Activated gamma-delta T cell treated with anti-CD3 and anti-CD28 coated beads, Interleukin-2, amount 50 U/mL, for 16 hours (primary cell): ENCODE data around the gene ADAMTS12.

ENCODE experiments used
- DNase-seq: peaks from one replicate; pipeline ENCODE4 v3.0.0-alpha.2; 2020; ENCODE audit warnings: low read depth

ADAMTS12 gene

DNA sequence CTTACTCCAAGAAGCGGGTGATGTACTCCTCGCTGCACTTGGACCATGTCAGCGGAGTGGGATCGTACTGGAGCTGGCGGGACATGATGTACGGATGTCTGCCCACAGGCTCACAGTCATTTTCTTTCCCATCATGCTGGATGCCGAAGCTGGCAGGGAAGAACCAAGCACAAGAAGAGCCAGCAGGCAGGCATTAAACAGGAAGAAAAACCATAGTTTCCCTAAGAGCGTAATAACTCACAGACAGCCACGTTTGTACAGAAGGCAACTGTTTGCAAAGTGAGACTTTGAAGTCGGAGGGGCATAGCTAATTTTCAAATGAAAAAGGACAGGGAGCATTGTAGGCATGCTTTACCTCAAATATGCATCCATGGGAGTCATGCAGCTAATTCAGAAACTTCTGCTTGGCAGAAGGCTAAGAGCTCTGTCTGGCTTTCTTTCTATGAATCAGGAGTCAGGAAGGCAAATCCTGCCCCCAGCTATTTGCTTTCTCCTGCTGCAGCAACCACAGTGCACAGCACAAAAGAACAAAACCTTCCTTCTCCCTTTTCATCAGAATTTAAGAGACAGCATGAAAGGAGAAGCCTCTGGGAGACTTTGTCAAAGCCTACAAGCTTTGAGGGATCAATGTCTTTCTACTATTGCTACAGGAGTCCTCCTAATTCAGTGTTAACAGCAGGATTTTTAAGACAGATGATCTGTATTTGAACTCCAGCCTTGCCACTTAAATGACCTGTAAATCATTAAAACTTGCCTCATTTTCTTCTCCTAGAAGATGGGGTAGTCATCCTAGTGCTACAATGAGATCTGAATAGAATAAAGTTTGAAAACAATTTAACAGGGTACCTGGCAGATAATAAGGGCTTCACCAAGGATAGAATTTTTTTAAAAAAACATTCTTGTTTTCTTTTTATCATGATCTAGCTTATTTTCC is 242.0 kb downstream of the ADAMTS12 start:
- no peak for DNase-seq

DNA sequence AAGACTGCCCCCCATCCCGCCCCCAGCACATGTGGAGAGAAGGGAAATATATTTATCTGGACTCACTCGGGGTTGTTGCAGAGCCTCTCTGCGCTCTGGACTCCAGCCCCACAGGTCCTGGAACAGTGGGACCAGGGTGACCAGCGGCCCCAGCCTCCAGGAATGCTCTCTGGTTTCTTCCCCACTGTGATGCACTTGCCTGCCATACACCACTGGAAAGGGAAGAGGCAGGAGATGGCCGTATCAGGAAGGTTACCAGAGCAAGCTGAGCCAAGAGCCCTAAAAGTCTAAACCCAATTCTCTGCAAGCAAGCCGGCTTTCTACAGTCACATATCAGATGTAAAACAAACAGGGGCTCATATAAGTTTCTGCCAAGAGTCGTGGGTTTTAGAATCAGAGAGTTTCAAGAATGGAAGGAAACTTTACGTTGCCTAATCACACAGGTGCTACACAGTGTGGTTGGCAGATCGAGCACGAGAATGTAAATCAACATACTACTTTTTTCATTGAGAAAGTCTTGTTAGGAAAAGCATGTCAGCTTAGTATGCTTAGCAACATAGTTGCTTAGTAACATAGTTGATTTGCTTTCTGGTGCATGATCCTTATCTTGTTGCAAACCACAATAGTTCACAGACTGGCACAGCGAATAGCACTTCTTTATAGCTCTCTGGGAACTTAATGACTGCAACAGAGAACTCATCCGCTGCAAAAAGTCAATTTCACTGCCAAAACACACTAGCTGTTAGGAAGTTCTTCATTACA is 249.9 kb downstream of the ADAMTS12 start:
- DNase-seq, result no peak

DNA sequence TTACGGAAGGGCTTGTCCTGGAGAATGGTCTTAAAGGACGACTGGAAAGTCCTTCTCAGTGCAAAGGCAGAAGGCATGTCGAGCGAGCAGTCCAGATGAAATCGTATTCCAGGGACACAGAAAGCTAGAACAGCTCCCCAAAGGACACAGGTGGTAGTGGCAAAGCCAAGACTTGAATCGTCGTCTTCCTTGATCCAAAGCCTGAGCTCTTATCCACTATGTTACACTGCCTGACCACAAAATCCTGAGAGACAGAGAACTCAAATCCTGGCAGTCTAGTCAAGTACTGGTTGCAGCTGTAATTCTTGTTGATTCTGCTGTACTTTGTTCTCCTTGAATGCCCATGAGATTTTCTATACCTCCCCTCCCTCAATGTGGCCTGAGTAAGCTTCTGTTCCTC is 252.3 kb downstream of the ADAMTS12 start:
- DNase-seq, result no peak

DNA sequence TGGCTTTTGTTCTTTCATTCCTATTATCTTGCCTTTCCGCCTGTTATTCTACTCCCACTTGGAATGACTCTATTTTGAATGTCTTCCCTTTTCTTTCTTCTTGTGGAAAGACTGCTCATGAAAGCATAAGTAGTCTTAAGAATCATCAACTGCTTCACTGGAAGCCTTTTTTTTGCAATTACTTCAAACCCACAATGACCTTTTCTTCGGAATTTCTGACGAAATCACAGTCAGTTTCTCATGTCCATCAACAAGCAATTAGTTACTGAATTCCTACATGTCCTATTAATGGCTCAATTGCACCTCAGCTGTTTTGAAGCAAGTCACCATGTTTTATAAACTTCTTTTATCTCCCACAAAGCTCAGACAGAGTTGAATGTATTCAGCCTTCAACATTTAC is 254.8 kb downstream of the ADAMTS12 start:
- DNase-seq, result no peak

DNA sequence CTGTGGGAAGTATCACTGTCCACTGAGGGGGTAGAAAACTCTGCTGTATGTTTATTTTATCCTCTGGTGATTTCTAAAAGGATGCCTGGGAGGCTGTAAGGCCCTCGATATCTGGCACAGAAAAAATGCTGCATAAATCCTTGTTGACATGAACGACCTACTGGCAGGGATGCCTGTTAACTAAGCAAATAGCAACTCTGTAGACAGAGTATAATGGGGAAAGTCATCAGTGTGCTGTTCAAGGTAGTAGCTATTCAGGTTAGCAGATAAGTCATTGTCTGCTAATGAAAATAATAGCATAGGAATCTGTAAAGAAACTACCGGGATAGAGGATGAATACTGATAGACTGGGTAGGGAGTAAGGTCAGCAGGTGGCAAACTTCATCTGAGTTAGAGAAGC is 256.2 kb downstream of the ADAMTS12 start:
- no peak for DNase-seq

DNA sequence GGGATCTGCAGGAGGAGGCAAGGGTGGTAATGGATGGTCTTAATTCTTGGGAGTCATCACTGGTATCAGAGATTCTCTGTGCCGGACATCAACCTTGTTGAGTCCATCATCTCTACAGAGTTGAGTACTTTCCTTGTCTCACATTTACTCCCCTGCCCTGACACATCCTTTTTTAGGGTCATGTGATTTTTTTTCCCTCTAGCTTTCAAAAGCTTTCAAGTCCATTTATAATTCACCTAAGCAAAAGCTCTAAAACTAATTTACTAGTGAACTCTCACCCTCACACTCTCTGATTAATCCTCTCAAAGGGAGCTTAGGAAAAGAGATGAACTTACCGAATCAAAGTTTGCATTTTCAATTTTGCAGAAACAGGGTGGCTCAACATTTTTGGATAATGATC is 258.1 kb downstream of the ADAMTS12 start:
- DNase-seq, result no peak

DNA sequence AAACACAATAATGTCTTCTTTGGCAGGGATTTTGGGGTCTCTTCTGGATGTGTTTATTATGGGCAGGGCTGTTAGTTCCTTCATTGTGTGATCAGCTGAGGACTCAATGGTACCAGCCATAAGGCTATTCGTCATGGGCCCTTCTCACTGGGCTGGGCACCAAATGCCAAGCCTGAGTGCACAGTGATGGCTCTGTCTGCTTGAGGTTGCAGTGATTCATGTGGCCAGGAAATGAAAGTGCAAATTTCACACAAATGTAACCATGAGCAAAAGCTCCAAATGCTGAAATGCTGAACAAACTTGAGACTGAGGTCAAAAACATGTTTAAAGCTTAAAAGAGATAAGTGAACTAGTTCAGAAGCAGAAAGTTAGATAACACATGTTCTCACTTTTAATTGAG is 260.0 kb downstream of the ADAMTS12 start:
- DNase-seq, result no peak

DNA sequence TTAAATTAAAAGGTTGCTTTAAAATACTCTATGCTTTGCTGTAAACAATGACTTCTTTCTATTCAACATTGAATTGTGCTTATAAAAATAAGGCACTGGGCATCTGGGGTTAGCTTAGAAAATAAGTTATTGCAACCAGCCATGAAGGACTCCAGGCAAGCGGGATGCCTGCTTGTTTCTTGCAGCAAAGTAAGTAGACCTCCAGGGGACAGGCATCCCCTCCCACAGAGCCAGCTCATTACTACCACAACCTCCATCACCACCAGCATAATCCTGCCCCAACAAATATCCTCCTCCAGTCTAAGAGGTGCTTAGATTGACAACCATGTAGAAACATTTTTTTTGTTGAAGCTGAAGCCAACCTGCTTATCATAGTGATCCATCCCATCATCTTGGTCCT is 260.7 kb downstream of the ADAMTS12 start:
- no peak for DNase-seq

DNA sequence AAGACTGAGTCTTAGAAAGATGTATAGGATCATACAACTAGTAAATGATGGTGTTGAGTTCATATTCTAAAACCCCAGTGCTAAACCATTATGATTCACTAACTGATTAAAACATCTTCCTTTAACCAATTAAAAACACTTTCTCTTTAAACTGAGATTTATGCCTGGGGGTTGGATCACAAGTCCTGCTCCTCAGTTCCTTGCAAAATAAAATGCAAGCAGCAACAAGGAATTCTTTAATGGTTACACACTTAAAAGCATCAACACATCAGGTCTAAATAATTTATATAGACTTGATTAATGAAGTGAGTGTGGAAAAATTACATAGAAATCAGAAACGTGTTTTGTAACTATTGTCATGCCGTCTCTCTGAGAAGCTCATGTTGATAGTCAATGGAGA is 261.8 kb downstream of the ADAMTS12 start:
- DNase-seq, result no peak

DNA sequence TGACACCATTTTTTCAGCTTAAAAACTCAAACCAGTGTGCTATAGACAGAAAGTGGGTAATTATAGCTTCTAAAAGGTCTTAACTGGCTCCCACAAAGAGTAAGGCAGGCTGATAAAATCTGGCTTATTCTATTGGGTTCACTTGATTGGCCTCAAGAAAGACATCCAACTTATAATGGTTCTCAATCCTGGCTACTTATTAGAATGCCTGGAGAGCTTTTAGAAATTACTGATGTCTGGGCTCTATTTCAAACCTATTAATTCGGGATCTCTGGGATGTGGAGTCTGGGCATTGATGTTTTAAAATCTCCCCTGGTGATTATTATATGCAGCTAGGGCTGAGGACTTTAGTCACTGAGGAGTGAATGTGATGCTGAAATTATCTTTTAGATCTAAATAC is 263.0 kb downstream of the ADAMTS12 start:
- DNase-seq, result no peak

DNA sequence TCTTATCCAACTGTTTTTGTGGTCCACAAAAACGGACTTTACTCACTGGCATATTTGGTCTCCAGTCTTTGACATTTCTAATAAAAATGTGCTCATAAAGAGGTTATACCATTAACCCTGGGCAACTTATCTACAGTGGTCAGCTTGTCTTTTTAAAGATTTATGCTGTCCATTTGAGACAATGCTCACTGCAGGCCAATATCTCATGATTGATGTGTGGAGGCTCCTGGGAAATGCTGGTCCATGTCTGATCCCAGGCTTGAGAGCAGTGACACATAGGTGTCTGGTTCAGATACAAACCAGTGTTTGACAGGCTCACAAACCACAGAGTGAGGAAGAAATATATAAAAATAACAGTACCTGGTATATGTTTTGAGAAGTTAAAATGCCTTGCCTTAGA is 270.3 kb downstream of the ADAMTS12 start:
- DNase-seq, result no peak

DNA sequence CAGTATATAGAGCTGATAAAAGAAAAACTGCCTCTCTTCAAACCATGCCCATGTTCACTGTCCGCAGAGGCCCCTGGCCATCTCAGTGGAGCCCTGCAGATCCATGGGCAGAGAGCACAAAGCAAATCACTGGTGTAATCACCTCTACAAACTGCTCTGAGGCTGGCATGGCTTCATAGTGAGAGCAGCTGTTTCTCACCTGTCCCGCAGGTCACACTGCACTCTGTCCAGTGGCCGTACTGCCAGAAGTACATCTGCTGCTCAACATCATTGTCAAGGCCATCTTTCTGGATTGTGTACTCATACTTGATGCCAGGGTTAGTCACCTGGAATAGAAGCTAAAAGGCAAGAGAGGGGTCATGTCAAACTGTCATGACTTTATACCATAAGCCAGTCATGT is 277.8 kb downstream of the ADAMTS12 start:
- no peak for DNase-seq

DNA sequence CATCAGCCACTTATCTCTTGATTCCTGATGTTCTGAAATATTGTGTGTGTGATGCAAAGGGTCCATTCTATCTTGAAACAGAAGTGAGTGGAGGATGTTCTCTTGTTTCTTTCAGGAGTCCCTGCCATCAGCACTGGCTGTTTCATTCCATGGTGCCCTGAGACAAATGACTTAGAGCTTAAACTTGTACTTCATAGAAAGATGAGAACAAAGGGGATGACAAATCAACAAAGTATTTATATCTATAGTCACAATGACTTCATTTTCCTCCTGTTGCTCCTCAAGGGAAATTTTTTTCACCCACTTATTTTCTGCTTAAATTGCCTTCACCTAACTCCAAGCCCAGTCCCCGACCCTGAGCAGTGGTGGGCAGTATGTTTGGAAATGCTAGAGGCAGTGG is 279.4 kb downstream of the ADAMTS12 start:
- no peak for DNase-seq

DNA sequence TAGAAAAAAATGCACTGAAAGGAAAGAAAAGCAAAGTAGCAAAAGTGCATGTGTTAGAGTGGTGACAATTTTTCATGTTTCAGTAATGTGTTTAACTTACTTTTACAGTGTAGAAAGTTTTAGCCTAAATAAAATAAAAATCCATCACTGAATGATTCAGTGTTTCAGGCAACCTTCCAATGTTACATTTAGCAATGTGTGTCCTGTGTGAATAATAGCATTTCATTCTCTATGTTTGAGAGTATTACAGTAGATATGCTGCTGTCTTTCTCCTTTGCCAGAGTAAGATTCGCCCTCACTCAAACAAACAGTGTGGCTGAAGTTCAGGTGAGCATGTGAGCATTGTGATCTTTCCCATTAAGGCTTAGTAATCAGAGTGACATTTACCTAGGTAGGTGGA is 279.9 kb downstream of the ADAMTS12 start:
- DNase-seq, result no peak

DNA sequence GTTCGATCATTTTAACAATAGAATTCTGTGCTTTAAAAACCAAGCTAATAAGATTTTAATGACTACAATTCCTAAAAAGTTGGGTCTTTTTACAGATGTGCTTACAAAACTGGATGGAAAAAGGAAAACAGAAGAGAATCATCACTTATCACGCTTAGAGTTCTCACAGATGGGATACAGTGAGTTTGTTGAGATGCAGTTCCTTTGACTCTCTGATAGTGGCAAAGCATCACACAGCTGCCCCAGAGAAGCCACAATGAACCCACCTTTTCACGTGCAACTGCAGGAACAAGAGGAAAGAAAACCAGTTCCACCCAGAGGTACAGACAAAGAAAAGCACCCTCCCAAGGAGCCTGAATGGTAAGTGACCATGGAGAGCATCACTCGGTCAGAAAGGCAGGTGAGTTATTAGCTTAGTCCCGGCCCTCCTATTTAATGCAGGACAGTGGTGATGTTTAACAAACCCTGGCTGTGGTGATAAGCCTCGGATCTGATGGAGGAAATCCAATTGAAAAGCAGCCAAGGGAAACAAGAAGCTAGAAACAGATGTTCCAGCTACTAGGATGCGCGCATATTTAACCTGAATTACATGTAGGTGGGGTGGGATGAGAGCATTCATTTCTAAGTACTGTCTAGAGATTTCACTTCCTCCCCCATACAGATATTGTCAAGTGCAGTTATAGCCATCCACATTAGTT is 283.3 kb downstream of the ADAMTS12 start:
- DNase-seq, result no peak

DNA sequence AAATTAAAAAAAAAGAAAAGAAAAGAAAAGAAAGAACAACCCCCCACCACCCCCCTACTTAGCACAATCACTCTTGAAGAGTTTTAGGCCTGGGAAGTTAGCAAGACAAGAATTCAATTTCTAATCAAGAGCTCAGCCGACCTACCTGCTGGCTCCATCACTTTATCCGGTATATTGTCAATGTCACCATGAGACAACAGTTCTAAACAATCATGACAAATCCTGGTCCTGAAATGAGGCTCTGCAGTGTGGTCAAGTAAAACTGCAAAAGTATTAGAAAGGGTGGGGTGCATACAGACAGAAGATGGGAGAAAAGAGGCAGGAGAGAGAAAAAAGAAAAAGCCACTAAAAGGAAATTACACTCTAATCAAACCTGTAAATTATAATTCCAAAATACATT is 287.3 kb downstream of the ADAMTS12 start:
- DNase-seq, result no peak

DNA sequence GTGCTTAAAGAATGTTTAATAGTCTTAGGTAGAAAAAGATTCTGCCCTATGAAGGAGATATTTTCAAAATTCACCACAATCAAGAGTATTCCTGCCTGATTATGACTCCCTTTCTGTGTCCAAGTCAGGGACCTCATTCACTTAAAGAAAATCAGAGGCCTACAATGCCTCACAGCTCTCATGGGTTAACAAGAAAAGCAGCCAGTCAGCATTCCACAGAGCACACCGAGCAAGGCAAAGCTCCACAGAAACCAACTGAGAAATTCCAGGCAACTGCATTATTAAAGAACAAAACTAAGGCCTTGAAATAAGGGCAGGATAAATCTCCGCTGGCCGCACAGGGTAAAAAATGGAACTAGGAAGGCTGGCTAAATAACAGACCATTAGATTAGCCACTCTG is 289.9 kb downstream of the ADAMTS12 start:
- no peak for DNase-seq

DNA sequence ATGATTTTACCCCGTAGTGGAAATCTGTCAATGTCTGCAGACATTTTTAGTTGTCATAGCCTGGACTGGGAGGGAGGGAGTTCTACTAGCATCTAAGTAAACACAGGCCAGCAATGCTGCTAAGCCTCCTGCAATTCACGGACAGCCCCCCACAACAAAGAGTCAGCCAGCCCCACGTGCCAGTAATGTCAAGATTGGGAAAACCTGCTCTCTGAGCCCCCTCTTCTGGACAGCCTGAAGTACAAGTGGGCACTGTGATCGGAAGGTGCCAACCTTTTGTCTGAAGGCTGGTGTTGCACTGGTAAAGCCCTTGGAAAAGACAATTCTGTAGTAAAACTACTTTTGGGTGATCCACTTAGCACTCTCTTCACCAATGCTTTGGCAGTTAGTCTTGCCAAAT is 296.5 kb downstream of the ADAMTS12 start:
- no peak for DNase-seq

DNA sequence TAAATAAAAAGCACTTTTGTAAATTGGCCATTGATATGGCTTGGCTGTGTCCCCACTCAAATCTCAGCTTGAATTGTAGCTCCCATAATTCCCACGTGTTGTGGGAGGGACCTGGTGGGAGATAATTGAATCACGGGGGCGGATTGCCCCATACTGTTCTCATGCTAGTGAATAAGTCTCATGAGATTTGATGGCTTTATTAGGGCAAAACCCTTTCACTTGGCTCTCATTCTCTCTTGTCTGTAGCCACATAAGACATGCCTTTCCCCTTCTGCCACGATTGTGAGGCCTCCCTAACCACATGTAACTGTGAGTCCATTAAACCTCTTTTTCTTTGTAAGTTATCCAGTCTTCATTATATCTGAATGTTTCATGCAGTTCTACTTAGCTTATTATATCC is 297.8 kb downstream of the ADAMTS12 start:
- no peak for DNase-seq

DNA sequence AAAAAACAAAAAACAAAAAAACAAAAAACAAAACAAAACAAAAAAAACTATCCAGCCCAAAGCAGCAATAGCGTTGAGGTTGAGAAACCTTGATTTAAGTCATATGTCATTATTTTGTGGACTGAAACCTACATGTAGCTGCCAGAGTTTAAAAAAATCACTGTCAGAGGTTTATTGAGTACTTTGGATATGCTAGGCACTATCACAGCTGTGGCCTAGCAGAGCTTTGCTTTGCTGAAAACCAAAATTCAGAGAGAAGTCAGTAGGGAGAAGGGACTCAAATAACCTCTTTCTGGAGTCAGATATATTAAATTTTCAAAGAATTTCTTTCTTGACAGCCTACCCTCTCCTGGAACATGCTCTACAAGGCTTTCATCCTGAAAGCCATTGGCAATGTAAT is 299.5 kb downstream of the ADAMTS12 start:
- no peak for DNase-seq

DNA sequence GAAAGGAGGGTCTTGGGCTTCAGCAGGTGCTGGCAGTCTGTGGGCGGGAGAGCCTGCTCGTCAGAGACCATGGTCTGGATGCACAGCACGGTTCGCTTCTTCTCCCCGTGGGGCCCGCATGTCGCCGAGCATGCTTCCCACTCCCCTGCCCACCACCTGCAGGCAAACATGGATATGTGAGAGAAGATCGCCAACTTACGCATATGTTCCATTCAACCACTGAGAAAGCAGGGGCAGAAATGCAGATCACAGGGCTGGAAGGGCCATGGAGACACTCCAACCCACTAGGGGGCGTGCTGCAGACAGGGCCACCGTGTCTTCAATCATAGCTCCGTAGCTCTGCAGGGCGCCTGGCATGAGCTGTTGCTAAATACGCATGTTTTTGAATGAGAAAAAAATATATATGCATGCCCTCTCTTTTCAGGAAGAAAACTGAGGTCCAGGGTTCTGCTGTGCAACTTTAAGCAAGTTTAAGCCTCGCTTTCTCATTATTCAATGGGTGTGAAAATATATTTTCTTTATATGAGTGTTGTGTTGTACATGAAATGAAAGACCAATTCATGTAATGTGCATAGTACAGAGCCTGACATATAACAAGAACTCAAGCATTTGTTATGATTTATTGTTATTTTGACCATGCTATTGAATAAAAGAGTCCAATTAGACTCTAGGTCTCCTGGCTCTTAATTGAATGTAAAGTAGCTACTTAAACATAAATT is 303.0 kb downstream of the ADAMTS12 start:
- no peak for DNase-seq

DNA sequence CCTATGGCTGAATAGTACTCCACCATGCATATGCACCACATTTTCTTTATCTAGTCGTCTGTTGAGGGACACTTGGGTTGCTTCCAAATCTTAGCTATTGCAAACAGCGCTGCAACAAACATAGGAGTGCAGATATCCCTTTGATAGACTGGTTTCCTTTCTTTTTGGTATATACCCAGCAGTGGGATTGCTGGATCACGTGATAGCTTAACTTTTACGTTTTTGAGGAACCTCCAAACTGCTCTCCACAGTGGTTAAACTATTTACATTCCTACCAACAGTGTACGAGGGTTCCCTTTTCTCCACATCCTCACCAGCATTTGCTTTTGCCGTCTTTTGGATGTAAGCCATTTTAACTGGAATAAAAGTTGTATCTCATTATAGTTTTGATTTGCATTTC is 308.5 kb downstream of the ADAMTS12 start:
- no peak for DNase-seq
